ENCODE results near the gene BRINP3.

DNA sequence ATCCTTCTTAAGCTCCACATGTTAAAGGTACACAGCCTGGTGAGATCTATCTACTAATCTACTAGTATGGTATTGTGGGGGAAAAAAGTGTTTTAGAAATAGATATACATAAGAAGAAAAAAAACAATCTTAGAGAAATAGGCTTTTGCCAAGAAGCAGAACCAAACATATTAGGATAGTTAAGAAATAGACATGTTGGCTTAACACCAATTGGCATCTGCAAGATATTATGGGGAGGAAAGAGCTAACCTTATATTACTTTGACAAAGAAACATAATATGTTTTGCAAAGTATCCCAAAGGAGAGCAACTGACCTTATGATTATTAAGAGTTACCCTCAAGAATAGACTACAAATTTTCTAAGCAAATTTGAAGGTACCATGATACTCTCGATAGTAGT, 202.9 kb downstream of the BRINP3 start:
- TF ChIP-seq CTCF (IDR thresholded peaks at IDR 0.05) (no peak), EP300 (IDR thresholded peaks at IDR 0.05) (no peak), POLR2A (IDR thresholded peaks at IDR 0.05) (no peak)

All from stomach (tissue), 4 donors.